Ascending aorta (tissue), 2 donors: ENCODE measurements around the gene CLEC4G. TPM values are rescaled to one million over a fixed set of nuclear protein-coding genes. Genes with fewer than 3 reads are reported as not detected.

Source experiments
- DNase-seq, 2 donors: peaks; one replicate each; pipeline ENCODE4 v3.0.0-alpha.2; 2019; ENCODE audit warnings: low spot score in 2 of 2
- H3K27ac ChIP-seq, 2 donors: fragments of 200-600 bp; sonication (generic); one replicate each; pipeline ENCODE4 v1.5.1; 2016 to 2017; ENCODE audit warnings: mild to moderate bottlenecking in 1 of 2
- H3K27me3 ChIP-seq: fragments of 200-600 bp; sonication (generic); one replicate; pipeline ENCODE4 v1.5.1; 2017
- H3K36me3 ChIP-seq, 2 donors: fragments of 200-600 bp; sonication (generic); one replicate each; pipeline ENCODE4 v1.5.1; 2016
- H3K4me1 ChIP-seq, 2 donors: fragments of 200-600 bp; sonication (generic); one replicate each; pipeline ENCODE4 v1.5.1; 2016 to 2017; ENCODE audit warnings: mild to moderate bottlenecking in 1 of 2
- H3K4me3 ChIP-seq, 2 donors: fragments of 200-600 bp; sonication (generic); one replicate each; pipeline ENCODE4 v1.5.1; 2016 to 2017; ENCODE audit warnings: mild to moderate bottlenecking in 1 of 2
- H3K9me3 ChIP-seq, 2 donors: fragments of 200-600 bp; sonication (generic); one replicate each; pipeline ENCODE4 v1.5.1; 2016
- intact Hi-C: fragments of 100-400 bp; cut with DNase I; formaldehyde crosslinking; loops from one replicate; pipeline ENCODE4 v1.15.1; 2023
- total RNA-seq: library from RNA; depleted of rRNA; stranded (reverse); fragments of >200 nt; gene quantifications from one replicate; pipeline ENCODE4 v1.1.0, GENCODE V29; 2016
- TF ChIP-seq, protein P1 (sequence below), 3 experiments: fragments of 200-600 bp in 2 of 3; fragments of 450-650 bp in 1 of 3; sonication (generic) in 2 of 3; IDR thresholded peaks; one replicate each; pipeline ENCODE4 v1.5.1; 2016 to 2019; ENCODE audit warnings: antibody characterized with exemption in 3 of 3, mild to moderate bottlenecking in 1 of 3, moderate library complexity in 1 of 3

Gene CLEC4G
- total RNA-seq, 1 donor from 2014 or later = 1.7 TPM

GRCh38 chr19:7701654-7702457, 30.1 kb downstream of the CLEC4G start, which contains the start of gene FCER2:
TSS of gene FCER2 (minus strand) at chr19:7702131. CDS start at chr19:7699760, 2,371 bp downstream.
- intact Hi-C loops = no loop called here
- no peaks in the 10 kb centered on the region for H3K9me3 ChIP-seq
- no peaks in the 10 kb centered on the region for H3K27me3 ChIP-seq
- no peak for DNase-seq
- no peaks in the 10 kb centered on the region for H3K4me1 ChIP-seq
- TF ChIP-seq, protein P1, sequence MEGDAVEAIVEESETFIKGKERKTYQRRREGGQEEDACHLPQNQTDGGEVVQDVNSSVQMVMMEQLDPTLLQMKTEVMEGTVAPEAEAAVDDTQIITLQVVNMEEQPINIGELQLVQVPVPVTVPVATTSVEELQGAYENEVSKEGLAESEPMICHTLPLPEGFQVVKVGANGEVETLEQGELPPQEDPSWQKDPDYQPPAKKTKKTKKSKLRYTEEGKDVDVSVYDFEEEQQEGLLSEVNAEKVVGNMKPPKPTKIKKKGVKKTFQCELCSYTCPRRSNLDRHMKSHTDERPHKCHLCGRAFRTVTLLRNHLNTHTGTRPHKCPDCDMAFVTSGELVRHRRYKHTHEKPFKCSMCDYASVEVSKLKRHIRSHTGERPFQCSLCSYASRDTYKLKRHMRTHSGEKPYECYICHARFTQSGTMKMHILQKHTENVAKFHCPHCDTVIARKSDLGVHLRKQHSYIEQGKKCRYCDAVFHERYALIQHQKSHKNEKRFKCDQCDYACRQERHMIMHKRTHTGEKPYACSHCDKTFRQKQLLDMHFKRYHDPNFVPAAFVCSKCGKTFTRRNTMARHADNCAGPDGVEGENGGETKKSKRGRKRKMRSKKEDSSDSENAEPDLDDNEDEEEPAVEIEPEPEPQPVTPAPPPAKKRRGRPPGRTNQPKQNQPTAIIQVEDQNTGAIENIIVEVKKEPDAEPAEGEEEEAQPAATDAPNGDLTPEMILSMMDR (IDR thresholded peaks at IDR 0.05) = no peak
- no peaks in the 10 kb centered on the region for H3K36me3 ChIP-seq
- H3K27ac ChIP-seq = no peak within 1 kb of the TSS
- H3K4me3 ChIP-seq = no peak within 1 kb of the TSS

DNA sequence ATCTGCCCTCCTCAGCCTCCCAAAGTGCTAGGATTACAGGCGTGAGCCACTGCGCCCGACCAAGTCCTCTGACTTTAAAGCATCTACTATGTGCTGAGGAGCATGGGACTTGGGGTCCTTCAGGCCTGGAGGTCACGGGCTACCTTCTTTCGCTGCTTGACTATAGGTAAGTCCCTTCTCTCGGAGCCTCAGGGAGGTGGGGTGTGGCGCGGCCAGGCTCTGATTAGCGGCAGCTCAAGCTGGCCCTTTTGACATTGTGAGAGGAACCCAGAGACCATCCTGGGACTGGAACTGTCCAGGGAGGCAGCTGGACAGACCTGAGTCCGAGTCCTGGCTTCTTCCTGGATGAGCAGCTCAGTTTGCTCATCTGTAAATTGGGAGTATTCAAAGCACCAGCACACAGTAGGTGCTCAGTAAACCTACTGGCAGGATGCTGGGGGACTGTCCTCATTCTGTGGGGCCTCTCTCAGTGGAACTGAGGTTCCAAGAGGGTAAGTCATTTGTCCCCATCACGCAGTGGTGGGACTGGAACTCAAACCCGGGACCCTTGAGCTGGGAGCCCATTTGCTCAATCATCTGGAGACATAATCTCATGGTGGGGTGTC, 30.8 kb downstream of the CLEC4G start:
- no peaks in the 10 kb centered on the region for H3K4me1 ChIP-seq
- H3K36me3 ChIP-seq = no peaks in the 10 kb centered on the region
- H3K27me3 ChIP-seq = no peaks in the 10 kb centered on the region
- no peak overlapping the region for H3K27ac ChIP-seq
- H3K9me3 ChIP-seq = no peaks in the 10 kb centered on the region
- TF ChIP-seq, protein P1 (IDR thresholded peaks at IDR 0.05) = no peak
- H3K4me3 ChIP-seq = no peak overlapping the region
- no peak for DNase-seq
- intact Hi-C loops = no loop called here

GRCh38 chr19:7699417-7700401, 32.2 kb downstream of the CLEC4G start:
- TF ChIP-seq, protein P1 (IDR thresholded peaks at IDR 0.05) = no peak
- Histone ChIP-seq H3K4me3 (no peak overlapping the region), H3K9me3 (no peaks in the 10 kb centered on the region), H3K36me3 (no peaks in the 10 kb centered on the region), H3K27ac (no peak overlapping the region), H3K4me1 (no peaks in the 10 kb centered on the region), H3K27me3 (no peaks in the 10 kb centered on the region)
- intact Hi-C loops = no loop called here
- DNase-seq = no peak

DNA sequence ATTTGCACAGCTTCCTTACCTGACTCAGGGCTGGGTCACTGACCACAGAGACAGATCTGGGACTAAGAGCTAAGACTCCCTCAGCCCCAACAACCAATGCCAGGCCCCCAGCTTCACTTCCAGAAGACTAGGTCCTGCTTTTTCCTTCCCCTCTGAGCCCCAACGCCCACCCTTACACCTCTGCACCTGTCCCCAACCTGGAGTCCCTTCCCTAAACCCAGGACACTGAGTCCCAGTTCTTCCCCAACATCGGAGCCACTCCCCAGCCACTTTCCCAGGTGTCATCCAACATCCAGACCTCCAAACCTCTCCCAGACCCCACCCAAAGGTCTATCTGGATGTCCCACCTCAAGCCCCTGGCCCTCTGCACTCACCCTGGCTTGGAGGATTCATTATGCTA, 32.9 kb downstream of the CLEC4G start:
- TF ChIP-seq, protein P1 (IDR thresholded peaks at IDR 0.05) = no peak
- intact Hi-C loops = no loop called here
- no peaks in the 10 kb centered on the region for H3K36me3 ChIP-seq
- H3K4me1 ChIP-seq = no peaks in the 10 kb centered on the region
- H3K4me3 ChIP-seq = no peak overlapping the region
- no peaks in the 10 kb centered on the region for H3K27me3 ChIP-seq
- no peaks in the 10 kb centered on the region for H3K9me3 ChIP-seq
- DNase-seq = no peak
- no peak overlapping the region for H3K27ac ChIP-seq

GRCh38 chr19:7698583-7698982, 33.3 kb downstream of the CLEC4G start:
- H3K4me3 ChIP-seq = no peak overlapping the region
- intact Hi-C loops = no loop called here
- H3K9me3 ChIP-seq = no peaks in the 10 kb centered on the region
- H3K27me3 ChIP-seq = no peaks in the 10 kb centered on the region
- no peak for DNase-seq
- no peak overlapping the region for H3K27ac ChIP-seq
- H3K4me1 ChIP-seq = no peaks in the 10 kb centered on the region
- H3K36me3 ChIP-seq = no peaks in the 10 kb centered on the region
- TF ChIP-seq, protein P1 (IDR thresholded peaks at IDR 0.05) = no peak
